ENCODE measurements around the gene KRT1. TPM values are rescaled to one million over a fixed set of nuclear protein-coding genes. Genes with fewer than 3 reads are reported as not detected.

Gene KRT1
- total and polyA plus RNA-seq, 10 of the 15 experiments (the other 5 are each of a cell fraction or from before 2014, with no cell fraction given) = not detected

DNA sequence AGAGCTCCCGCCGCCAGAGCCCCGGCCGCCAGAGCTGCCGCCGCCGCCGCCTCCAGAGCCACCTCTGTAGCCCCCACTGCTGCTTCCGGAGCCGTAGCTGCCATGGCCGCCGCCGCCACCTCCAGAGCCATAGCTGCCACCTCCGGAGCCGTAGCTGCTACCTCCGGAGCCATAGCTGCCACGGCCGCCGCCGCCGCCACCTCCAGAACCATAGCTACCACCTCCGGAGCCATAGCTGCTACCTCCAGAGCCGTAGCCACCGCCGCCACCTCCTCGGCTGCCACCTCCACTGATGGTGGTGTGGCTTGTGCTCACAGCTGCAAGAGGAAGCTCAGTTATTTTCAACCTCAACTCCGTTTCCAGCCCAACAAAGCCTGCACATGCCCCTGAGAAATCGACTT lies 4.9 kb downstream of the KRT1 start:
- Histone ChIP-seq H2AFZ (ENCODE audit: control insufficient read depth, low read depth, low read length) (no peak overlapping the region), H3K27me3 (replicated peaks in 1 of 2; ENCODE audit: control insufficient read depth in 2 of 2, insufficient read depth in 2 of 2, low read length in 1 of 2) (no peaks in the 10 kb centered on the region; a peak in 3 of 4 replicates), H3K36me3 (ENCODE audit: control insufficient read depth in 2 of 2, insufficient read depth in 2 of 2, low read length in 1 of 2) (no peaks in the 10 kb centered on the region), H4K20me1 (ENCODE audit: control insufficient read depth, insufficient read depth) (no peaks in the 10 kb centered on the region), H3K27ac (ENCODE audit: control insufficient read depth, insufficient read depth) (no peak overlapping the region), H3K4me1 (ENCODE audit: control insufficient read depth, insufficient read depth, low read length) (no peaks in the 10 kb centered on the region), H3K9ac (ENCODE audit: control insufficient read depth, insufficient read depth, low read length) (no peak overlapping the region), H3K9me3 (replicated peaks; ENCODE audit: control insufficient read depth, insufficient read depth, low read length) (no peaks in the 10 kb centered on the region), H3K4me3 (no peak overlapping the region), H3K4me2 (ENCODE audit: control insufficient read depth, insufficient read depth) (no peak overlapping the region), H3K79me2 (ENCODE audit: control insufficient read depth, insufficient read depth, low read length) (no peaks in the 10 kb centered on the region)
- no TSS peak for BruUV-seq (replicated peaks)
- peak; percentile 27; the same call in 1 of the 2 replicates for TF ChIP-seq POLR2A (IDR thresholded peaks at IDR 0.05; ENCODE audit: low read depth, low read length)
- TF ChIP-seq ASH2L (IDR thresholded peaks at IDR 0.05; ENCODE audit: borderline replicate concordance, low read depth) = no peak
- POLR2A ChIA-PET = no interaction called here
- WGBS (ENCODE audit: insufficient coverage, insufficient replicate concordance, low lambda C conversion rate, missing lambda C conversion rate) = 56% methylated on average over 26 of the region's 28 CpGs
- ATAC-seq = no peak
- no peak for DNase-seq (ENCODE audit: low read depth, low spot score)
- SMC1A ChIA-PET (ENCODE audit: uncharacterized antibody, unreplicated experiment) = no interaction called here
- in situ Hi-C loops (cut with MboI) (no loop called here), intact Hi-C loops (cut with micrococcal nuclease; ENCODE audit: unreplicated experiment) (no loop called here)
- RAD21 ChIA-PET (ENCODE audit: unreplicated experiment) = no interaction called here
- no peak for FAIRE-seq
- CTCF ChIA-PET = no interaction called here

DNA sequence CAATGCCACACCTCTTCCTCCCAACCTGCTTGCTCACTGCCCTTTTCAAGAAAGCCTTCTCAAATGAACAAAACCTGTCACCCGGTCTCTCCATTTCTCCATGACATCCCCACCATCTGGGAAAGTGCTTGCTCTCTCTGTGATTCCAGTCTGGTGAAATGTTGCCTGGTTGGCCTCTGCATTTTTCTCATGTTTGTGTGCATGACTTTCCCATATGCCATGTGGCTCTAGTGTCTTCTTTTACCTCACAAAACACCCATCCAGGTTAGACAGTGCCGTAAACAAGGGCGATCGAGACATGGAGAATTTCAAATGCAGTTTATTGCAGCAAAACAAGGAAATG lies 5.8 kb downstream of the KRT1 start:
- H3K4me3 ChIP-seq = no peak overlapping the region
- TF ChIP-seq, protein P1, sequence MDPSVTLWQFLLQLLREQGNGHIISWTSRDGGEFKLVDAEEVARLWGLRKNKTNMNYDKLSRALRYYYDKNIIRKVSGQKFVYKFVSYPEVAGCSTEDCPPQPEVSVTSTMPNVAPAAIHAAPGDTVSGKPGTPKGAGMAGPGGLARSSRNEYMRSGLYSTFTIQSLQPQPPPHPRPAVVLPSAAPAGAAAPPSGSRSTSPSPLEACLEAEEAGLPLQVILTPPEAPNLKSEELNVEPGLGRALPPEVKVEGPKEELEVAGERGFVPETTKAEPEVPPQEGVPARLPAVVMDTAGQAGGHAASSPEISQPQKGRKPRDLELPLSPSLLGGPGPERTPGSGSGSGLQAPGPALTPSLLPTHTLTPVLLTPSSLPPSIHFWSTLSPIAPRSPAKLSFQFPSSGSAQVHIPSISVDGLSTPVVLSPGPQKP (IDR thresholded peaks at IDR 0.05; ENCODE audit: low read depth, low read length) = no peak
- no peak for TF ChIP-seq TCF12 (IDR thresholded peaks at IDR 0.05; ENCODE audit: low read depth, low read length)
- no peak for TF ChIP-seq RAD21 (IDR thresholded peaks at IDR 0.05; ENCODE audit: insufficient read depth, low read depth, low read length)
- TF ChIP-seq LARP7 (IDR thresholded peaks at IDR 0.05) = no peak
- TF ChIP-seq TAF1 (IDR thresholded peaks at IDR 0.05; ENCODE audit: borderline replicate concordance, low read depth, low read length) = no peak
- TF ChIP-seq TCF3 (IDR thresholded peaks at IDR 0.05; ENCODE audit: borderline replicate concordance, insufficient read depth, low read depth, low read length) = no peak
- TF ChIP-seq NRF1 (conservative IDR thresholded peaks at IDR 0.05; ENCODE audit: low read depth, low read length) = no peak
- TF ChIP-seq, protein P2, sequence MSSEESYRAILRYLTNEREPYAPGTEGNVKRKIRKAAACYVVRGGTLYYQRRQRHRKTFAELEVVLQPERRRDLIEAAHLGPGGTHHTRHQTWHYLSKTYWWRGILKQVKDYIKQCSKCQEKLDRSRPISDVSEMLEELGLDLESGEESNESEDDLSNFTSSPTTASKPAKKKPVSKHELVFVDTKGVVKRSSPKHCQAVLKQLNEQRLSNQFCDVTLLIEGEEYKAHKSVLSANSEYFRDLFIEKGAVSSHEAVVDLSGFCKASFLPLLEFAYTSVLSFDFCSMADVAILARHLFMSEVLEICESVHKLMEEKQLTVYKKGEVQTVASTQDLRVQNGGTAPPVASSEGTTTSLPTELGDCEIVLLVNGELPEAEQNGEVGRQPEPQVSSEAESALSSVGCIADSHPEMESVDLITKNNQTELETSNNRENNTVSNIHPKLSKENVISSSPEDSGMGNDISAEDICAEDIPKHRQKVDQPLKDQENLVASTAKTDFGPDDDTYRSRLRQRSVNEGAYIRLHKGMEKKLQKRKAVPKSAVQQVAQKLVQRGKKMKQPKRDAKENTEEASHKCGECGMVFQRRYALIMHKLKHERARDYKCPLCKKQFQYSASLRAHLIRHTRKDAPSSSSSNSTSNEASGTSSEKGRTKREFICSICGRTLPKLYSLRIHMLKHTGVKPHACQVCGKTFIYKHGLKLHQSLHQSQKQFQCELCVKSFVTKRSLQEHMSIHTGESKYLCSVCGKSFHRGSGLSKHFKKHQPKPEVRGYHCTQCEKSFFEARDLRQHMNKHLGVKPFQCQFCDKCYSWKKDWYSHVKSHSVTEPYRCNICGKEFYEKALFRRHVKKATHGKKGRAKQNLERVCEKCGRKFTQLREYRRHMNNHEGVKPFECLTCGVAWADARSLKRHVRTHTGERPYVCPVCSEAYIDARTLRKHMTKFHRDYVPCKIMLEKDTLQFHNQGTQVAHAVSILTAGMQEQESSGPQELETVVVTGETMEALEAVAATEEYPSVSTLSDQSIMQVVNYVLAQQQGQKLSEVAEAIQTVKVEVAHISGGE (CRISPR knock-in tag; IDR thresholded peaks at IDR 0.05) = no peak
- no peak for TF ChIP-seq ZNF24 (IDR thresholded peaks at IDR 0.05)
- no peak for TF ChIP-seq MEF2A (IDR thresholded peaks at IDR 0.05; ENCODE audit: insufficient read depth, low read depth, low read length)

More for the DNA sequence above, 5.8 kb downstream of the KRT1 start:
- no peak for ATAC-seq
- Histone ChIP-seq H3K4me2 (ENCODE audit: control insufficient read depth, insufficient read depth) (no peak overlapping the region), H3K27me3 (replicated peaks in 1 of 2; ENCODE audit: control insufficient read depth in 2 of 2, insufficient read depth in 2 of 2, low read length in 1 of 2) (no peaks in the 10 kb centered on the region; a peak in 2 of 4 replicates), H2AFZ (ENCODE audit: control insufficient read depth, low read depth, low read length) (no peak overlapping the region), H3K4me1 (ENCODE audit: control insufficient read depth, insufficient read depth, low read length) (no peaks in the 10 kb centered on the region), H3K9me3 (replicated peaks; ENCODE audit: control insufficient read depth, insufficient read depth, low read length) (no peaks in the 10 kb centered on the region), H3K27ac (ENCODE audit: control insufficient read depth, insufficient read depth) (no peak overlapping the region), H3K79me2 (ENCODE audit: control insufficient read depth, insufficient read depth, low read length) (no peaks in the 10 kb centered on the region), H4K20me1 (ENCODE audit: control insufficient read depth, insufficient read depth) (no peaks in the 10 kb centered on the region), H3K9ac (ENCODE audit: control insufficient read depth, insufficient read depth, low read length) (no peak overlapping the region), H3K36me3 (ENCODE audit: control insufficient read depth in 2 of 2, insufficient read depth in 2 of 2, low read length in 1 of 2) (no peaks in the 10 kb centered on the region)
- WGBS (ENCODE audit: insufficient coverage, insufficient replicate concordance, low lambda C conversion rate, missing lambda C conversion rate) = 70% methylated on average over 4 of the region's 4 CpGs
- in situ Hi-C loops (cut with MboI) = no loop called here
- BruUV-seq (replicated peaks) = no TSS peak
- SMC1A ChIA-PET (ENCODE audit: uncharacterized antibody, unreplicated experiment) = interaction anchor here (0.7 kb wide), 1 partner anchor 33 kb away, joined by 3 read pairs; no protein-coding TSS in a partner anchor
- no peak for FAIRE-seq
- intact Hi-C loops (cut with micrococcal nuclease; ENCODE audit: unreplicated experiment) = no loop called here
- RAD21 ChIA-PET (ENCODE audit: unreplicated experiment) = no interaction called here
- POLR2A ChIA-PET = no interaction called here
- no peak for DNase-seq (ENCODE audit: low read depth, low spot score)
- CTCF ChIA-PET = no interaction called here

Data from GM12878 (cell line).